Spleen (tissue), 13 donors: ENCODE results near the gene CDK11A. TPM values are rescaled to one million over a fixed set of nuclear protein-coding genes. Genes with fewer than 3 reads are reported as not detected.
"Not testable (repeated sequence)": the region's sequence is repeated elsewhere in the genome, so short reads cannot be mapped to it uniquely, and the experiment has no call there.

Experiments
- DNase-seq: peaks from one replicate; pipeline ENCODE4 v3.0.0-alpha.2; 2020
- H3K27ac ChIP-seq, 8 donors: fragments of 200-600 bp; sonication (generic) in 7 of 8; 1 replicate in 4 of 8; 2 replicates in 4 of 8; pipeline versions ENCODE4 v1.5.0 to v1.8.0; 2016 to 2021; ENCODE audit warnings: inconsistent platforms in 4 of 8, mild to moderate bottlenecking in 4 of 8, moderate library complexity in 1 of 8
- H3K27me3 ChIP-seq, 7 donors: fragments of 200-600 bp; sonication (generic) in 6 of 7; replicated peaks in 1 of 7; 1 replicate in 4 of 7; 2 replicates in 3 of 7; pipeline versions ENCODE4 v1.5.0 to v1.8.0; 2016 to 2021; ENCODE audit warnings: inconsistent platforms in 3 of 7, mild to moderate bottlenecking in 1 of 7
- H3K36me3 ChIP-seq, 6 donors: fragments of 200-600 bp; sonication (generic) in 5 of 6; 1 replicate in 4 of 6; 2 replicates in 2 of 6; pipeline versions ENCODE4 v1.5.0 to v1.8.0; 2016 to 2021; ENCODE audit warnings: inconsistent platforms in 2 of 6
- H3K4me1 ChIP-seq, 6 donors: fragments of 200-600 bp; sonication (generic) in 5 of 6; 1 replicate in 3 of 6; 2 replicates in 3 of 6; pipeline versions ENCODE4 v1.5.0 to v1.8.0; 2016 to 2021; ENCODE audit warnings: inconsistent platforms in 3 of 6
- H3K4me3 ChIP-seq, 8 donors: fragments of 200-600 bp; sonication (generic) in 7 of 8; 1 replicate in 4 of 8; 2 replicates in 4 of 8; pipeline versions ENCODE4 v1.5.0 to v1.8.0; 2016 to 2021; ENCODE audit warnings: inconsistent platforms in 4 of 8, mild to moderate bottlenecking in 4 of 8, moderate library complexity in 2 of 8
- H3K9me3 ChIP-seq, 8 donors: fragments of 200-600 bp; sonication (generic) in 7 of 8; 1 replicate in 4 of 8; 2 replicates in 4 of 8; pipeline versions ENCODE4 v1.5.0 to v1.8.0; 2016 to 2021; ENCODE audit warnings: inconsistent platforms in 4 of 8
- POLR2A ChIP-seq, 3 donors: fragments of 450-650 bp; IDR thresholded peaks; one replicate each; pipeline ENCODE4 v1.5.1; 2017; ENCODE audit warnings: antibody characterized with exemption in 3 of 3, mild to moderate bottlenecking in 1 of 3
- POLR2AphosphoS5 ChIP-seq, 3 donors: sonication (generic); formaldehyde crosslinking; IDR thresholded peaks; one replicate each; pipeline ENCODE4 v1.5.1; 2017; ENCODE audit warnings: antibody characterized with exemption in 3 of 3
- WGBS, 5 donors: extraction: QIAGEN DNeasy Blood & Tissue Kit in 3 of 5; methylation state at CpG; one replicate each; pipeline versions ENCODE4 v1.1.5 to v1.1.7; 2013 to 2018; 5-methylcytosine and 5-hydroxymethylcytosine counted together
- intact Hi-C: fragments of 100-400 bp; cut with DNase I; formaldehyde crosslinking; loops from one replicate; pipeline ENCODE4 v1.15.0; 2023; ENCODE audit warnings: low total_unique reads
- long read RNA-seq, 2 donors: transcript quantifications; one replicate each; lab custom pipeline, GENCODE V29; 2026
- polyA plus RNA-seq, 3 donors: library from polyadenylated mRNA; stranded (reverse); fragments of 200-250 nt; gene quantifications; one replicate each; pipeline ENCODE4 v1.2.1, GENCODE V29; 2013
- total RNA-seq, 7 donors: library from RNA; depleted of rRNA in 3 of 7; stranded (reverse); fragments of >200 nt in 3 of 7; fragmentation: NEBNext Ultra II Directional in 4 of 7; extraction: Animal tissue kit (Norgen Biotek cat#: 25700) in 4 of 7; gene quantifications; one replicate each; pipeline versions ENCODE4 v1.1.0 to v1.2.1, GENCODE V29; 2016 to 2021
- TF ChIP-seq, protein P1 (sequence below), 11 experiments: fragments of 200-600 bp in 7 of 11; fragments of 450-650 bp in 4 of 11; sonication (generic) in 4 of 11; IDR thresholded peaks in 8 of 11; conservative IDR thresholded peaks in 3 of 11; 1 replicate in 7 of 11; 2 replicates in 4 of 11; pipeline versions ENCODE4 v1.4.0 to v1.8.0; 2016 to 2021; ENCODE audit warnings: antibody characterized with exemption in 11 of 11, inconsistent platforms in 4 of 11, mild to moderate bottlenecking in 1 of 11
- donor health status: healthy with polysubstance abuse.
- donor health status: DM: no; HTN: no; CAD: no; lungs with moderate emphysema.
- donor health status: DM: no; HTN: no; CAD: no.
- donor health status: Bipolar disorder and iron deficiency.
- donor health status: healthy.
- donor health status: DM: no; HTN: no; CAD: no.
- donor health status: DM: yes; HTN: yes; CAD: no.

CDK11A gene
- total RNA-seq (100 to 1,000 TPM in 1 of 7 donors, 10 to 100 TPM in 6; 54.2 to 101 (median 77.1) TPM), polyA plus RNA-seq (100 to 1,000 TPM in 1 of 3 donors, 10 to 100 TPM in 2; 29.3 to 123 (median 70.1) TPM)
- long read RNA-seq, donor 1, partial matches to known transcripts: 0 of 2 reads
- long read RNA-seq, donor 1, other reads (novel, unspliced or antisense): 0 of 2 reads
- long read RNA-seq, donor 2, partial matches to known transcripts: 0 of 1 reads
- long read RNA-seq, donor 2, other reads (novel, unspliced or antisense): 0 of 1 reads

- WGBS, 5 donors: 0 to 1% (median 0%) methylated on average over 18 to 62 of the region's 78 CpGs
- peak; percentile 94 to 97 (median 95) for TF ChIP-seq POLR2AphosphoS5 (IDR thresholded peaks at IDR 0.05)
- TF ChIP-seq, protein P1, sequence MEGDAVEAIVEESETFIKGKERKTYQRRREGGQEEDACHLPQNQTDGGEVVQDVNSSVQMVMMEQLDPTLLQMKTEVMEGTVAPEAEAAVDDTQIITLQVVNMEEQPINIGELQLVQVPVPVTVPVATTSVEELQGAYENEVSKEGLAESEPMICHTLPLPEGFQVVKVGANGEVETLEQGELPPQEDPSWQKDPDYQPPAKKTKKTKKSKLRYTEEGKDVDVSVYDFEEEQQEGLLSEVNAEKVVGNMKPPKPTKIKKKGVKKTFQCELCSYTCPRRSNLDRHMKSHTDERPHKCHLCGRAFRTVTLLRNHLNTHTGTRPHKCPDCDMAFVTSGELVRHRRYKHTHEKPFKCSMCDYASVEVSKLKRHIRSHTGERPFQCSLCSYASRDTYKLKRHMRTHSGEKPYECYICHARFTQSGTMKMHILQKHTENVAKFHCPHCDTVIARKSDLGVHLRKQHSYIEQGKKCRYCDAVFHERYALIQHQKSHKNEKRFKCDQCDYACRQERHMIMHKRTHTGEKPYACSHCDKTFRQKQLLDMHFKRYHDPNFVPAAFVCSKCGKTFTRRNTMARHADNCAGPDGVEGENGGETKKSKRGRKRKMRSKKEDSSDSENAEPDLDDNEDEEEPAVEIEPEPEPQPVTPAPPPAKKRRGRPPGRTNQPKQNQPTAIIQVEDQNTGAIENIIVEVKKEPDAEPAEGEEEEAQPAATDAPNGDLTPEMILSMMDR (IDR thresholded peaks at IDR 0.05 in 8 of 11, conservative IDR thresholded peaks at IDR 0.05 in 3 of 11): peak in 9 of 11 experiments; percentile 23 to 64 (median 55)
- peak in 2 of 3 donors; percentile 61 to 78 for TF ChIP-seq POLR2A (IDR thresholded peaks at IDR 0.05)
- peak; percentile 100 for DNase-seq
- H3K9me3 ChIP-seq, H3K27me3 ChIP-seq: not testable (repeated sequence)
- intact Hi-C loops: loop anchor here (10.0 kb wide), 1 partner anchor 59 kb away; no protein-coding TSS in a partner anchor
- Histone ChIP-seq H3K36me3 (peaks cover 0 to 47% (median 18%) of the 10 kb centered on the region in 6 donors), H3K4me3 (peak within 1 kb of the TSS; percentile 59 to 70 (median 63)), H3K27ac (peak within 1 kb of the TSS; percentile 86 to 96 (median 92)), H3K4me1 (peaks cover 2 to 25% (median 16%) of the 10 kb centered on the region in 6 donors)
These were observed at the start of gene CDK11A for GRCh38 chr1:1724035-1724864. Gene CDK11A (minus strand): TSS chr1:1724357. CDS start chr1:1722818, 1,539 bp downstream.

- Histone ChIP-seq H3K36me3 (peaks cover 0 to 55% (median 18%) of the 10 kb centered on the region in 6 donors), H3K4me3 (no peak overlapping the region), H3K27ac (peak overlapping the region in 1 of 8 donors; percentile 22), H3K27me3 (no peaks in the 10 kb centered on the region), H3K4me1 (peaks cover 29 to 85% (median 48%) of the 10 kb centered on the region in 6 donors), H3K9me3 (peaks cover 0 to 16% (median 11%) of the 10 kb centered on the region in 8 donors)
- no peak for DNase-seq
- no peak for TF ChIP-seq POLR2A (IDR thresholded peaks at IDR 0.05)
- TF ChIP-seq POLR2AphosphoS5 (IDR thresholded peaks at IDR 0.05): no peak
- TF ChIP-seq, protein P1 (IDR thresholded peaks at IDR 0.05 in 8 of 11, conservative IDR thresholded peaks at IDR 0.05 in 3 of 11): no peak
- 89 to 95% (median 94%) methylated on average over 4 of the region's 4 CpGs for WGBS, 5 donors
- intact Hi-C loops: no loop called here
These were observed 49.7 kb upstream of the CDK11A start for GRCh38 chr1:1773874-1774273.

DNA sequence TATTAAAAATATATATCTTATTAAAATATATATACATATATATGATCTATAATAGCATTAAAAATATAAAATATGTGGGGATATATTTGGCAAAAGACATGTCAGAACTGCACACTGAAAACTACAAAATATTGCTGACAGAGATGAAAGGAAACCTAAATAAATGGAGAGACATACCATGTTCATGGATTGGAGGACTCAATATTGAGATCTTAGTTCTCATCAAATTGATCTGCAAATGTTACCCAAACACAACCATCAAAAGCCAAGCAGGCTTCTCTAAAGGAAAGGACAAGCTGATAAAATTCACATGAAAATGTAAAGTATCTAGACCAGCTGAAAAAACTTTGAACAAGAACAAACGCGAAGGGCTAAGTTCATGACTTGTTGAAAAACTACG lies 46.9 kb upstream of the CDK11A start:
- Histone ChIP-seq H3K4me1 (peaks cover 18 to 89% (median 40%) of the 10 kb centered on the region in 6 donors), H3K27me3 (no peaks in the 10 kb centered on the region), H3K27ac (no peak overlapping the region), H3K4me3 (no peak overlapping the region), H3K9me3 (peaks cover 0 to 16% (median 11%) of the 10 kb centered on the region in 8 donors), H3K36me3 (peaks cover 0 to 82% (median 31%) of the 10 kb centered on the region in 6 donors)
- WGBS, 5 donors: 97 to 99% (median 98%) methylated on average over 3 of the region's 3 CpGs
- TF ChIP-seq, protein P1 (IDR thresholded peaks at IDR 0.05 in 8 of 11, conservative IDR thresholded peaks at IDR 0.05 in 3 of 11): no peak
- no peak for TF ChIP-seq POLR2A (IDR thresholded peaks at IDR 0.05)
- TF ChIP-seq POLR2AphosphoS5 (IDR thresholded peaks at IDR 0.05): no peak
- DNase-seq: no peak
- intact Hi-C loops: no loop called here
